Measurements from ENCODE around the gene HLA-DRB1. TPM values are rescaled to one million over a fixed set of nuclear protein-coding genes. Genes with fewer than 3 reads are reported as not detected.
"Not testable (repeated sequence)": the region's sequence is repeated elsewhere in the genome, so short reads cannot be mapped to it uniquely, and the experiment has no call there.

Gene HLA-DRB1
- not detected in 2 replicates for polyA plus RNA-seq (2014; cell fraction: cytosol; rRNA removed)
- not detected in 2 replicates for polyA plus RNA-seq (2014; cell fraction: nucleus; rRNA removed)

- no peak for DNase-seq (ENCODE audit: low spot score)
These were observed at the start of gene HLA-DRB1 for GRCh38 chr6:32589596-32590449. TSS of gene HLA-DRB1 (minus strand) at chr6:32589848. CDS start at chr6:32589742, 106 bp downstream.

- no peak for DNase-seq (ENCODE audit: low spot score)
These were observed 49.0 kb upstream of the HLA-DRB1 start for GRCh38 chr6:32638532-32639219.

- no peak for DNase-seq (ENCODE audit: low spot score)
These were observed 48.2 kb upstream of the HLA-DRB1 start for GRCh38 chr6:32637883-32638282.

- DNase-seq (ENCODE audit: low spot score): no peak
These were observed 47.7 kb upstream of the HLA-DRB1 start, which contains the start of gene HLA-DQA1 for GRCh38 chr6:32637219-32637880. TSS of gene HLA-DQA1 (plus strand) at chr6:32637406. CDS start at chr6:32637459, 53 bp downstream.

- DNase-seq (ENCODE audit: low spot score): no peak
These were observed 46.0 kb upstream of the HLA-DRB1 start for GRCh38 chr6:32635526-32636123.

GRCh38 chr6:32629793-32630192, 40.1 kb upstream of the HLA-DRB1 start:
- not testable (repeated sequence) for DNase-seq (ENCODE audit: low spot score)

GRCh38 chr6:32627831-32628230, 38.2 kb upstream of the HLA-DRB1 start:
- DNase-seq (ENCODE audit: low spot score): no peak

- DNase-seq (ENCODE audit: low spot score): no peak
These were observed 37.6 kb upstream of the HLA-DRB1 start for GRCh38 chr6:32627249-32627648.

GRCh38 chr6:32625137-32625536, 35.5 kb upstream of the HLA-DRB1 start:
- DNase-seq (ENCODE audit: low spot score): no peak

GRCh38 chr6:32624565-32624964, 34.9 kb upstream of the HLA-DRB1 start:
- DNase-seq (ENCODE audit: low spot score): no peak

GRCh38 chr6:32623693-32624092, 34.0 kb upstream of the HLA-DRB1 start:
- DNase-seq (ENCODE audit: low spot score): no peak

GRCh38 chr6:32622545-32623401, 33.1 kb upstream of the HLA-DRB1 start:
- peak; percentile 6 for DNase-seq (ENCODE audit: low spot score)

- no peak for DNase-seq (ENCODE audit: low spot score)
These were observed 31.7 kb upstream of the HLA-DRB1 start for GRCh38 chr6:32621372-32621771.

GRCh38 chr6:32617751-32618150, 28.1 kb upstream of the HLA-DRB1 start:
- no peak for DNase-seq (ENCODE audit: low spot score)

GRCh38 chr6:32615885-32616532, 26.4 kb upstream of the HLA-DRB1 start:
- no peak for DNase-seq (ENCODE audit: low spot score)

GRCh38 chr6:32614366-32615081, 24.9 kb upstream of the HLA-DRB1 start:
- no peak for DNase-seq (ENCODE audit: low spot score)

- DNase-seq (ENCODE audit: low spot score): no peak
These were observed 23.8 kb upstream of the HLA-DRB1 start for GRCh38 chr6:32613475-32613874.

- DNase-seq (ENCODE audit: low spot score): no peak
These were observed 21.1 kb upstream of the HLA-DRB1 start for GRCh38 chr6:32610682-32611296.
